GM23338 (cell line): ENCODE measurements around the gene CACNA1S.

Experiments used
- CREB1 ChIP-seq: fragments of 250-450 bp; sonication (Bioruptor Pico); IDR thresholded peaks from 2 replicates; pipeline ENCODE4 v1.5.0; 2020; ENCODE audit warnings: low read depth, mild to moderate bottlenecking, moderate library complexity
- EZH2 ChIP-seq: fragments of 200-600 bp; sonication (generic); IDR thresholded peaks from one replicate; pipeline ENCODE4 v1.8.0; 2017; ENCODE audit warnings: antibody characterized with exemption, mild to moderate bottlenecking, low read depth; ENCODE audit not compliant: unreplicated experiment
- NANOG ChIP-seq: IDR thresholded peaks from 2 replicates; pipeline ENCODE4 v1.6.1; 2016; ENCODE audit warnings: antibody characterized with exemption, borderline replicate concordance
- POLR2AphosphoS5 ChIP-seq: IDR thresholded peaks from 2 replicates; pipeline ENCODE4 v1.6.1; 2016; ENCODE audit warnings: antibody characterized with exemption, low read depth
- TF ChIP-seq, protein P1 (sequence below), 2 experiments: fragments of 200-600 bp in 1 of 2; sonication (generic) in 1 of 2; conservative IDR thresholded peaks; 2 replicates each; pipeline versions ENCODE4 v1.5.1 to v1.6.1; 2016 to 2017; ENCODE audit warnings: antibody characterized with exemption in 2 of 2, low read depth in 2 of 2, mild to moderate bottlenecking in 2 of 2, moderate library complexity in 1 of 2
- TF ChIP-seq, protein P2 (sequence below): IDR thresholded peaks from one replicate; pipeline ENCODE4 v1.6.1; 2018; ENCODE audit warnings: antibody characterized with exemption; ENCODE audit not compliant: unreplicated experiment

DNA sequence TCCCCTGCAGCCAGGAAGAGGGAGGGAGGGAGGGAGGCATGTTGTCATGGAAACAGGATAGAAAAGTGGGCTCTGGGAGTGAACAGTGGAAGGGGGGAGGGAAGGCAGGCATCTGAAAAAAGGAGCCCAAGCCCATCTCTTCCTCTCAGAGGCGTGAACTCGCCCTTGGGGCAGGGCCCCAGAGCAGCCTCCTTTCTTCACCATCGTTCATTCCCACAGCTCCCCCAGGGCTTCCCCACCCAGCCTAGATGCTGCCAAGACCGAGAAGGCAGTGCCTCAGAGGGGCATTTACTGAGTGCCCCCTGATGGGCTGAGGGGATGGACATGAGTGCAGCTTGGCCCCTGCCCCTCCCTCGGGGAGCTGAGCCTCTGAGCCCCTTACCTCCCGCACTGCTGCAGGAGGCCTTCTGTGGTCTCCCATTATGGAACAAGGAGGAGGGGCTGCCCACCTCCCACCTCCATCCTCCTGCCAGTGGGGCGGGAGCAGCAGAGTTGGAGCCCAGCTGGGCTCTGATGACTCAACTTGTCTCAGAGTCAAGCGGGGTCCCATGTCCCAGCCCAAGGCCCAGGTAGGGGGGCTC is 49.6 kb downstream of the CACNA1S start:
- no peak for TF ChIP-seq POLR2AphosphoS5
- TF ChIP-seq, protein P1, sequence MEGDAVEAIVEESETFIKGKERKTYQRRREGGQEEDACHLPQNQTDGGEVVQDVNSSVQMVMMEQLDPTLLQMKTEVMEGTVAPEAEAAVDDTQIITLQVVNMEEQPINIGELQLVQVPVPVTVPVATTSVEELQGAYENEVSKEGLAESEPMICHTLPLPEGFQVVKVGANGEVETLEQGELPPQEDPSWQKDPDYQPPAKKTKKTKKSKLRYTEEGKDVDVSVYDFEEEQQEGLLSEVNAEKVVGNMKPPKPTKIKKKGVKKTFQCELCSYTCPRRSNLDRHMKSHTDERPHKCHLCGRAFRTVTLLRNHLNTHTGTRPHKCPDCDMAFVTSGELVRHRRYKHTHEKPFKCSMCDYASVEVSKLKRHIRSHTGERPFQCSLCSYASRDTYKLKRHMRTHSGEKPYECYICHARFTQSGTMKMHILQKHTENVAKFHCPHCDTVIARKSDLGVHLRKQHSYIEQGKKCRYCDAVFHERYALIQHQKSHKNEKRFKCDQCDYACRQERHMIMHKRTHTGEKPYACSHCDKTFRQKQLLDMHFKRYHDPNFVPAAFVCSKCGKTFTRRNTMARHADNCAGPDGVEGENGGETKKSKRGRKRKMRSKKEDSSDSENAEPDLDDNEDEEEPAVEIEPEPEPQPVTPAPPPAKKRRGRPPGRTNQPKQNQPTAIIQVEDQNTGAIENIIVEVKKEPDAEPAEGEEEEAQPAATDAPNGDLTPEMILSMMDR (conservative IDR thresholded peaks at IDR 0.05; ENCODE audit: low read depth in 2 of 2): no peak
- TF ChIP-seq EZH2: no peak
- TF ChIP-seq CREB1 (CRISPR knock-in tag): no peak
- TF ChIP-seq, protein P2, sequence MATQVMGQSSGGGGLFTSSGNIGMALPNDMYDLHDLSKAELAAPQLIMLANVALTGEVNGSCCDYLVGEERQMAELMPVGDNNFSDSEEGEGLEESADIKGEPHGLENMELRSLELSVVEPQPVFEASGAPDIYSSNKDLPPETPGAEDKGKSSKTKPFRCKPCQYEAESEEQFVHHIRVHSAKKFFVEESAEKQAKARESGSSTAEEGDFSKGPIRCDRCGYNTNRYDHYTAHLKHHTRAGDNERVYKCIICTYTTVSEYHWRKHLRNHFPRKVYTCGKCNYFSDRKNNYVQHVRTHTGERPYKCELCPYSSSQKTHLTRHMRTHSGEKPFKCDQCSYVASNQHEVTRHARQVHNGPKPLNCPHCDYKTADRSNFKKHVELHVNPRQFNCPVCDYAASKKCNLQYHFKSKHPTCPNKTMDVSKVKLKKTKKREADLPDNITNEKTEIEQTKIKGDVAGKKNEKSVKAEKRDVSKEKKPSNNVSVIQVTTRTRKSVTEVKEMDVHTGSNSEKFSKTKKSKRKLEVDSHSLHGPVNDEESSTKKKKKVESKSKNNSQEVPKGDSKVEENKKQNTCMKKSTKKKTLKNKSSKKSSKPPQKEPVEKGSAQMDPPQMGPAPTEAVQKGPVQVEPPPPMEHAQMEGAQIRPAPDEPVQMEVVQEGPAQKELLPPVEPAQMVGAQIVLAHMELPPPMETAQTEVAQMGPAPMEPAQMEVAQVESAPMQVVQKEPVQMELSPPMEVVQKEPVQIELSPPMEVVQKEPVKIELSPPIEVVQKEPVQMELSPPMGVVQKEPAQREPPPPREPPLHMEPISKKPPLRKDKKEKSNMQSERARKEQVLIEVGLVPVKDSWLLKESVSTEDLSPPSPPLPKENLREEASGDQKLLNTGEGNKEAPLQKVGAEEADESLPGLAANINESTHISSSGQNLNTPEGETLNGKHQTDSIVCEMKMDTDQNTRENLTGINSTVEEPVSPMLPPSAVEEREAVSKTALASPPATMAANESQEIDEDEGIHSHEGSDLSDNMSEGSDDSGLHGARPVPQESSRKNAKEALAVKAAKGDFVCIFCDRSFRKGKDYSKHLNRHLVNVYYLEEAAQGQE: no peak
- TF ChIP-seq NANOG: no peak
